NAMALWA (cell line): Measurements from ENCODE around the gene TSPAN18.
A peak's percentile ranks its signal among the peaks of the same experiment; 100 is the strongest.

ENCODE experiments used
- DNase-seq: peaks from one replicate; pipeline ENCODE4 v3.0.0-alpha.2; 2015; ENCODE audit warnings: low spot score

TSPAN18 gene

GRCh38 chr11:44777209-44778194, 50.7 kb downstream of the TSPAN18 start:
- no peak for DNase-seq

GRCh38 chr11:44778195-44779100, 51.7 kb downstream of the TSPAN18 start:
- no peak for DNase-seq

- no peak for DNase-seq
Observed at GRCh38 chr11:44779736-44780520, 53.2 kb downstream of the TSPAN18 start.

DNA sequence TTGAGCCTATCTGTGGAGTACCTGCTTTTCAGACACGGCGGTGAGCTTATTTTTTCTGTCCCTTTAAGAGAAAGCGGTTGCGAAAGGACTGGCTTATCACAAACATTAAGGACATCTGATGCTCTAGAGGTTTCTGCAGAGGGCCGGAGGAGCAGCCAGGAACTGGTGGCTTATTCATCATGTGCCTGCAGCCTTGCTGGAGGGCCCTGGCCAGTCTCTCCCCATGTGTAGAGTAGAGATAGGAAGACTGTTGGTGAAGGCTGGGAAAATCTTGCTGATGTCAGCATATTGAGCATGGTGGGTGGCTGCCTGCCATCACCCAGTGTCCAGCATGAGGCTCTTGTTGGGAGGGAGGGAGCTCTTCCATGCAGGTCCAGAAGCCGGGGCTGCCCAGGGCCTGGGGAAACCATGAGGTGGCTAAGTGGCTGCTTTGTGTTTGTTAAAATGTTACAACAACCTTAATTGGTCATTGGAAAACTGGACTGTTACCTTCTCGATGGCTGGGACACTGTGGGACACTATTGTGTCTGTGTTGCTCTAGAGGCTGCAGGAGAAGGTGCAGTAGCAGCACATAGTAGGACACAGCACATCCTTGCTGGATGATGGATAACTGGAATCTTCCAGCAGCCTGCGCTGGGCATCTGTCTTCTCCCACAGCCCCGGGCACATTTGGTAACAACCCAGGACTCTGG, 54.3 kb downstream of the TSPAN18 start:
- DNase-seq: no peak

DNA sequence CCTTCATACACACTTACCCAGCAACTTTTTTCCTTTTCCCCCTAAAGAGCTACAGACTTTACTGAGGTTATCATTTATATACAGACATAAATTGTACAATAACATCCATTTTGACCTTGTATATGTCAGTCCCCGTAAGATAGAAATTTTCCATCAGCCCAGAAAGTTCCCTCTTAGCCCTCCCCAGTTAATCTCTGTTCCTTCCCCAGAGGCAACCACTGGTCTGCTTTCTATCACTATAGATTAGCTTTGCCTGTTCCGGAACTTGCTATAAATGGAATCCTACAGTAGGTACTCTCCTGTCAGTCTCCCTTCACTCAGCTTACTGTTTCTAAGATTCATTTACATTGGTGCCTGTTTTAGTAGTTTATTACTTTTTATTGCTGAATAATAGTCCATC, 54.9 kb downstream of the TSPAN18 start:
- DNase-seq: no peak

DNA sequence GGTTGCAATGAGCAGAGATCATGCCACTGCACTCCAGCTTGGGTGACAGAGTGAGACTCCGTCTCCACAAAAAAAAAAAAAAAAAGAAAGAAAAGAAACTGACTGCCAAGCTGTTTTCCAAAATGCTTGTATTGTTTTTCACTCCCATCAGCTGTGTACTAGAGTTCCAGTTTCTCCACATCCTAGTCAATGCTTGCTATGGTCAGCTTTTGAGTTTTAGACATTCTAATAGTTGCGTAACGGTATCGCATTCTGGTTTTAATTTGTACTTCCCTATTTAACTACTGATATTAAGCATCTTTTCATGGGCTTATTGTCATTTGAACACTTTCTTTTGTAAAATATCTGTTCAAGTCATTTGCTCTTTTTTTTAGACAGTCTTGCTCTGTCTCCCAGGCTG, 55.7 kb downstream of the TSPAN18 start:
- DNase-seq: no peak

DNA sequence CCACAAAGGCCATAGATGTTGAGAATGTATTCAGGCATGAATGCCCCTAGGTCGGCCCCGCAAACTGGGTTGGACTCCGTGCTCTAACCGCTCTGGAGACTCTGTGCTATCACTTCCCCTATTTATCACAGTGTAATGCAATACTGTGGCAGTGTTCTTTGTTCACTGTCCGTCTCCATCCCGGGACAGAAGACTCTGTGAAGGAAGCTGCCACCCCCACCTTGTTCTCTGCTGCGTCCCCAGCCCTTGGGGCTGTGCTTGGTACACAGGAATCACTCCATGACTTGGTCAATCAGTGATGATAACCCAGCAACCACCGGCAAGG, 57.6 kb downstream of the TSPAN18 start:
- DNase-seq: no peak

GRCh38 chr11:44784851-44785250, 58.1 kb downstream of the TSPAN18 start:
- no peak for DNase-seq

- peak; percentile 39 for DNase-seq
Observed at GRCh38 chr11:44785856-44786607, 59.3 kb downstream of the TSPAN18 start.

DNA sequence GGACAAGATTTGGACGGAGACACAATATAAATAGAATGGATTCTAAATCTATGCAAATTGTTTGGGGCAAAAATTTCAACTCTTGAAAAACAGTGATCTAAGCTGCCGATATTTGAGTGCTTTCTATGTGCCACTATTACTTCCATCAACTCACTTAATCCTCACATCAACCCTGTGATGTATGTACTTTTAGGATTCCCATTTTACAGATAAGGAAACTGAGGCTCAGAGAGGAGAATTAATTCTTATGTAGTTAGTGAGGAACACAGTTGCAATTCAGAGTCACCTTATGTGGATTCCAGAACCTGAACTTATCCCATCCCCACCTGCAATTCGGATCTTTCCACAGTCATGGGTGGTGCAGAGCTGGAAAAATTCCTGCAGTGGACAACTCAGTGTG, 60.3 kb downstream of the TSPAN18 start:
- DNase-seq: no peak

GRCh38 chr11:44787981-44788380, 61.2 kb downstream of the TSPAN18 start:
- DNase-seq: no peak

DNA sequence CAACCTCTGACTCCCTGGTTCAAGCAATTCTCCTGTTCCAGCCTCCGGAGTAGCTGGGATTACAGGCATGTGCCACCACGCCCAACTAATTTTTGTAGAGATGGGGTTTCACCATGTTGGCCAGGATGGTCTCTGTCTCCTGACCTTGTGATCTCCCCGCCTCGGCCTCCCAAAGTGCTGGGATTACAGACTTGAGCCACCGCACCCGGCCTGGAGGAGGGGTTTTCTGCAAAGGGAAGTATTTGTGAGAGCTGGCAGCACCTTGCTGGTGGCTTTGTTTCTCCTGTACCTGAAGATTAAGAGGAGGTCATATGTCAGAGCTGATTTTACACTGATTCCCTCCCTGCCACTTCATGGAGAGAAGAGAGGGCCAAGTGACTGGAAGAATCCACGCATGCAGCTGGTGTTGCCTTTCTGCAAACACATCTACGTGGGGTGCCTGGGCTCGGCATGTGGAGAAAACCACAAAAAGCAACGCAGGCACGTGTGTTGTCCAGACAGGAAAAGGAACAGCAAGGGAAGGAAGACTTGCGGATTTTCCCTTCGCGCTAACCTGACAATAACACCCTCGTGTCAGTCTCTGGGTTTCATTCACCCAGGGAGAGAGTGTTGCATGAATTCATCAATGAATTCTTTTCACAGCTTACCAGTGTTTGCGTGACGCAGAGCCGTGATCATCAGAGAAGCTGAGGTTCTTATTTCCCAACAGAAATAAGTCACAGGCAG, 61.9 kb downstream of the TSPAN18 start:
- DNase-seq: no peak

DNA sequence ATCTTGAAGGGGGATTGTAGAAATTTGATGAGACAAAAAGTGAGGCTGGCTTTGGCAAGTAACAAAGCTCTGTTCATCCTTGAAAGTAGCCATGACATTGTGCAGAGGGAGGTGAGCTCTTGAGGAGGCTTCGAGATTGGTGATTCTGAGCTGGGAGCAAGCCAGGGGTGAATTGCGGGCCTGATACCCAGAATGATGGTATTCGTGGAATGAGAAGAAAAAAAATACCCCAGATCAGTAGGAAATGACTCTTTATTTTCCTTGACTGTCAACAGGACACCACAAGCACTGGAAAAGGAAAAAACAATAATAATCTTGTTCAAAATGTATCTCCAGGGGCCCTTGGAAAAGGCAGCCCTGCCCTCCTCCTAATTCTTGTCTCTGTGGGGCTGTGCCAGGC, 62.7 kb downstream of the TSPAN18 start:
- no peak for DNase-seq

- no peak for DNase-seq
Observed at GRCh38 chr11:44790211-44790610, 63.4 kb downstream of the TSPAN18 start.

DNA sequence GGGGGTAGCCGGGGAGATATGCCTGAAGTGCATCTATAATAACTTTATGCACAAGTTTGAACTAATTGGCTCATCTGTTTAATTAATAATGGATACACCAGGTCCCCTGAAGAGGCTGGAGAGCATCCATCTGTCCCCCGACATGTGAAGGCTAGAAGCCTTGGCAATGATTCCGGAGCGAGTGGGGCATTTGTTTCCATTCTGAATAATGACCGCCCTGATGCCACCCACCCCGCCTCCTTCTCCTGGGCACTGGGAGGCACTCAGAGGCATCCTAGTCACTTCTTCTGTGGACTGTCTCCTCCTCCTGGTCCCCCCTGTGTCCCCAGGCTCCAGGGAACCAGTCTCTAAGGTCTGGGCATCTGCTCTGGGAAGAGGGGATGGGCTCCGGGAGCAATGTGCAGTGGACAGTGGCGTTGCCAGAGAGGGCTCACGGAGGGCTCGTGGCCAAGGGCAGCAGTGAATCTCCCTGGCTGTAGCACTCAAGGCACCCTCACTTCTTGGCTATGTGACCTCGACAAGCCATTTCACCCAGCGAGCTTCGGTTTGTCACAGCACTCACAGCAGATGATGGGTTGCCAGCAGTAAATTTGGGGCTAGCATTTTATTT, 64.7 kb downstream of the TSPAN18 start:
- no peak for DNase-seq

DNA sequence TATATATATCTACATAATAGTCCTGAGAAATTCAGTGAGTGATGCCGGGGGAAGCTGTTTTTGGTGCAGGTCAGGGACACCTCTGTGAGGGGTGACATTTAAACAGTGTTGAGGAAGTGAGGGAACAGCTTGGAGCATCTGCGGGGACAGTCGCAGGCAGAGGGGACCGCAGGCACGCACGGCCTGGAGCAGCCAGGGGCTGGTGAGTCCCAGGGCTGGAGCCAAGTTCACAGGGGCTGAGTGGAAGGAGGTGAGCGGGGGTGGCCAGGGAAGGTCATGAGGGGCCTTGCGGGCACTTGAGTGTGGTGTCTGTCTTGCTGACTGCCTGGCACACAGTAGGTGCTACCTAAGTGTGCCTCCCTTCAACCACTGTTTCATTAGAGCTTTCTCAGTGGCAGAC, 65.4 kb downstream of the TSPAN18 start:
- DNase-seq: no peak

DNA sequence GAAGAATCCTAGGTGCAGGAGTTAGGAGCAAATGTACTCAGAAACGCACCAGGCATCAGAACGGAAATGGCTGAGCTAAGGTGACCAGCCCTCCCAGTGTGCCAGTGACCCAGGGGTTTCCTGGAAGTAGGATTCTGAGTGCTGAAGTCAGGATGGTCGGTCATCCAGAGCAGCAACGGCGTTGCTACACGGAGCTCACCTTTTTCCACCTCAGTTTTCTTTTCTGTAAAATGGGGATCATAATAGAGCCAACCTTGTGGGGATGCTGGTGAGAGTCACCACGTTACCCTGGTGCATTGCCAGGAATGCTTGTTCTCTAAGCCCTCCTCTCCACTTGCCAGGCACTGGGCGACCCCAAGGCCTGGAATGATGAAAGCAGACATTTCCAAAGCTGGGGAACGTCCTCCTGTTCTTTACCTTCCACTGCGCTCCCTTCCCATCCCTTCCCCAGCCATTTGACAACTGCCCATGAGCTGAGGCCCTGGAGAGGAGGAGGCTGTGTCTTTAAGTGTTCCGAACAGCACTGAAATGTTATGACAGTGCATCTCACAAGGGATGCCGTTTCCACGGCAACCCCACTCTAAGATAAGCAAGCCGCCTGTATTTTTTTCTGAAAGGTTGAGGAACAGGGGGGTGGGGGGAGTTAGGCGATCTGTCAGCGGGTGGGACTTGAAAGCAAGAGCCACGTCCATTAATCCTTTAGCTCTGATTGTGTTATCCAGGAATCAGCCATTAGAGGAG, 66.8 kb downstream of the TSPAN18 start:
- DNase-seq: no peak

- no peak for DNase-seq
Observed at GRCh38 chr11:44795803-44796535, 69.2 kb downstream of the TSPAN18 start.
